COLO829 (cell line): ENCODE data around the gene NSDHL.

Experiments used
- DNase-seq: peaks from one replicate; pipeline ENCODE4 v3.0.0; 2012; ENCODE audit warnings: low spot score

The NSDHL gene

GRCh38 chrX:152844256-152844655, 13.4 kb downstream of the NSDHL start:
- no peak for DNase-seq

DNA sequence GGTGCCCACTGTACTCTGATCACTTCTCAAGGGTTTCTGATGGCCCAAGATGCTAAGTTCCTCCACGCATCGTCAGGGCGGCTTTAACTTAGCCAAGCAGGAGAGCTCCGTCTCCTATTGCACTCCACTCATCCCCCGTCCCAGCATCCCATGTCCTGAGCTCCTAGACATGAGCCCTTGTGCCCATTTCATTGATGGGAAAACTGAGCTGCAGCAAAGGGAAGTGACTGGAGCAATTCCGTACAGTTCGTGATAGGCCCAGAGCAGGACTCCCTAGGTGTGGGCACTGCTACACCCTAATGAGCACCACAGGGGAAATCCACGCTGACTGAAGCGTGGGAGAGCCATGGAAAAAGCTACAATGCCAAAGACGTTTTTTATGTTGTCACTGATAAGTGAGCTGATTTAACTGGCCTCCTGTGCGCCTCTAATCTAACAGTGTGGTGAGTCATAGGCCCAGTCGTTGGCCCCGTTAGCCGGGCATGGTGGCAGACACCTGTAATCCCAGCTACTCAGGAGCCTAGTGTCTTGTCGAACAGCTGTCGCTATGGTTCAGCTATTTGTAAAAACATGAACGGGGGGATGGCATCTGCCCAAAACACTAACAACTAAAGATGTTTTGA, 14.9 kb downstream of the NSDHL start:
- no peak for DNase-seq

DNA sequence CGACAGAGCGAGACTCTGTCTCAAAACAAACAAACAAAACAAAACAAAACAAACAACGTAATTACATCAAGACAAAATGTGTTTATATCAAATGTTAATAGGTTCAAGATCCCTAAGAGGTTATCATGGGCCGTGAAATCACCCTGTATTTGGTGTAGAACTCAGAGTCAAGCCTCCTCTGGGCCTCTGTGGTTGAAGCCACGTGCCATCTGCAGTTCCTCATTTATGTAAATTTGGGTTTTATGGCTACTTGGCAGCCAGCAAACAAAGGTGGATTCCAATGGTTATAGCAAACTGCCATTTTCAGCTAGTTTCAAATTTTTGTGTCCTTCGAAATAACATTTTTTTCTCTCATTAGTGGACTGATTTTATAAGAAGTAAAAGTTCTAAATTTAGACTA, 16.4 kb downstream of the NSDHL start:
- no peak for DNase-seq

DNA sequence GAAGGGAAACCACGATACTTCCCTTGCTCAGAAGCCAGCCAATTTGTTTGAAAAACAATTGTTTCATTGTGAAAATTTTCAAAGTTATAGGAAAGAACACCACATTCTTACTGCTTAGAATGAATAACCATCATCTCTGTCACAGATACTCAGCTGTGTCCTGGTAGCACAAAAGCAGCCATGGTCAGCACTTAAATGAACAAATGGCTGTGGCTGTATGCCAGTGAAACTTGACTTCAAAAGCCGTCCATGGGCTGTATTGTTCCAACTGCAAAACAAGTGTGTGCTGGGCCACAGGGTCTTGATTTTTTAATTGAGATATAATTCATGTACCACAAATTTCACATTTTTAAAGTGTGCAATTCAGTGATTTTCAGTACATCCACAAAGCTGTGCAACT, 19.6 kb downstream of the NSDHL start:
- peak; percentile 6 for DNase-seq

DNA sequence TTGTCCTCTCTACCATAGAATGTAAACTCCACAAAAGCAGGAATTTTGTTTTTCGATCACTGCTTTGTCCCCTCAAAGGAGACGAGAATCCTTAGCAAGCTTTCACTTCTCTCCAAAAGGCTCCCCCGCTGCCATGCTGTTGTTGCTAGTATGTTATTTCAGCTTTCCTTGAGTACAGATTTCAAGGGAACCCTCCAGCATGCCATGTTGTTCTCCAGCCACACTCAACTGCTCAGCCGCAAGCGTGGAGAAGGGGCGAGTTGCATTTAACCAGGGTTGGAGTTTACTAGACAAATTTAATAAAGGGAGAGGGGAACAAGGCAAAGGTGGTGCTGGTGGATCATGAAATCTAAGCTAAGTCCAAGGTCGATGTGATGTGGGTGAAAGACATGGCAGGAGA, 23.1 kb downstream of the NSDHL start:
- DNase-seq, result no peak

DNA sequence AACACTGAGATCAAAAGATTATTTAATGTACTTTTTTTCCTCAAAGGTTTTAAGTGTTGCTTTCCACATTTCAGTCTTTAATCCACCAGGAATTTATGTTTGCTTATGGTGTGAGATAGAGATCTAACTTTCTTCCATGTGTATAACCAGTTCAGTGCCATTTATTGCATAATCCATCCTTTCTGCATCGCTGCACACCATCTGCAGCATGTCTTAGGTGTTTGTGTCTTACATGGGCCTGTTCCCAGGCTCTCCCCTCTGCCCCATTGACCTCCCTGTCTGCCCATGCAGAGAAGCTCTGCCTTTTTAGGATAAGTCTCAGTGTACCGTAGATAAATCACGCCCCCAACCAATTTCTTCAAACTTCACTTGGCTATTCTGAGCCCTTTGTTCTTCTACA, 30.3 kb downstream of the NSDHL start:
- DNase-seq, result no peak

- DNase-seq, result no peak
Observed at GRCh38 chrX:152861826-152862225, 31.0 kb downstream of the NSDHL start.

DNA sequence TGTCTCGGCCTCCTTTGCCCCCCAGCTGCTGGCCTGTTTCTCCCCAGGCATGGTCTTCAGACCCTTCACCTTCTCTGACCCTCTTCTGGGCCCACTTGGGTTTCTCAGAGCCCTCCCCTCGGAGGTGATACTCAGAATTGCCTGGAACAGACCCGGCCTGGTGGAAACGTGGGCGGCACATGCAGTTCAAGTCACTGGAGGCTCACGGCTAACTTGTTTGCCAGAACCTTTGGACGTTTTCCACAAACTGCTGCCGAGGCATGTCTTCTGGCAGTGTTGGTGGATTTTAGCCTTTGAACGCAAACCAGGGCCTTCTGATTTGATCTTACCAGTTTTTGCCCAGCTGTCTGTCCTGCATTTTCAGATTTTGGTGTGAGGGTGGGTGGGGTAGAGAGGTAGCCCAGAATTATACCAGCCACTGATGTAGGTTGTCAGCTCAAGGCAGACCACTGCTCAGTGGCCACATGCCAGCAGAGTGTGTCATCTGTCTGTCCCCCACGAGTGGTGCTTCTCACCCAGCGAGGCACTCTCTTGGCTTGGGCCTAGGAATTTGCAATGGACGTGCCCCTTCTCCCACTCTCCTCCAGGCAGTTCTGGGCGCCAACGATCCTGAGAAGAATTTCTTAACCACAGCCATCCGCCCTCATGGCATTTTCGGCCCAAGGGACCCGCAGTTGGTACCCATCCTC, 34.5 kb downstream of the NSDHL start:
- no peak for DNase-seq

DNA sequence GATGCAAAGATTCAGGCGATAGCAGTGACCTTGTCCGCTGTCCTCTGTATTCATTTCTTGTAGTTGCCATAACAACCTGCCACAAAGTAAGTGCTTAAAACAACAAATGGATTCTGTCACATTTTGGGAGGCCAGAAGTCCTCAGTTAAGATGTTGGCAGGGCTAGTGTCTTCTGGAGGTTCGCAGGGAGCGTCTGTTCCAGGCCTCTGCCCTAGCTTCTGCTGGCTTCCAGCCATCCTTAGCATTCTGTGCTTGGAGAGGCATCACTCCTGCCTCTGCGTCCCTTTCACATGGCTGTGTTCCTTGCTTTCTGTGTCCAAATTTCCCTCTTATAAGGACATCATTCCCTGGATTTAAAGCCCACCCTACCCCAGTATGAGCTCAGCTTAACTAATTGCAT, 35.5 kb downstream of the NSDHL start:
- no peak for DNase-seq

DNA sequence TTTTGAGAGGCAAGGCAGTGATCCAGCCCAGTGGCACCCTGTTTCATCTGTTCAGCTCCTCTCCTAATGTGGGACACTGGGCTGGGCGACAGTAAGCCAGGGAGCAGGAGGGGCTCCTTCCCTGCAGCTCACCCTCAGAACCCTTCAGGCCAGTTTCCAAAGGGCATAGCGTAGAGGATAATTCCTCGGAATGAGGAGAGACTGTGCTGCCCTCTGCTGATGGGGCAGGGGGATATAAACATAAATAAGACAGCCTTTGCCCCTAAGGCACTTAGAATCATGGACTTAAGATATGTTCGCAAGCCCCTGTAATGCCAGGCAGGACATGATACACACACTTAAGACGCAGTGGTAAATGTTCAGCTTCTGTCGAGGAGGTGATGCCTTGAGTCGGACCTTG, 39.1 kb downstream of the NSDHL start:
- no peak for DNase-seq

- DNase-seq, result no peak
Observed at GRCh38 chrX:152871260-152871659, 40.4 kb downstream of the NSDHL start.

DNA sequence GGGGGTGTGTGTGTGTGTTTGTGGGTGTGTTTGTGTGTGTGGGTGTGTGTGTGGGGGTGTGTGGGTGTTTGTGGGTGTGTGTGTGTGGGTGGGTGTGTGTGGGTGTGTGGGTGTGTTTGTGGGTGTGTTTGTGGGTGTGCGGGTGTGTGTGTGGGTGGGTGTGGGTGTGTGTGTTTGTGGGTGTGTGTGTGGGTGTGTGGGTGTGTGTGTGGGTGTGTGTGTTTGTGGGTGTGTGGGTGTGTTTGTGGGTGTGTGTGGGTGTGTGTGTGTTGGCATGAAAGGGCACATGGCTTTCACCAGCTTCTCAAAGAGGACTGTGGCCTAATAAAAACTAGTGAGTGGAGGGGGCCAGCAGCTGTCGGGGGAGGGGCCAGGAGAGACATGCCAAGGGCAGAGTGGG, 41.7 kb downstream of the NSDHL start:
- DNase-seq, result no peak

GRCh38 chrX:152873361-152873760, 42.5 kb downstream of the NSDHL start:
- DNase-seq, result no peak

GRCh38 chrX:152876931-152877840, 46.3 kb downstream of the NSDHL start:
- no peak for DNase-seq

DNA sequence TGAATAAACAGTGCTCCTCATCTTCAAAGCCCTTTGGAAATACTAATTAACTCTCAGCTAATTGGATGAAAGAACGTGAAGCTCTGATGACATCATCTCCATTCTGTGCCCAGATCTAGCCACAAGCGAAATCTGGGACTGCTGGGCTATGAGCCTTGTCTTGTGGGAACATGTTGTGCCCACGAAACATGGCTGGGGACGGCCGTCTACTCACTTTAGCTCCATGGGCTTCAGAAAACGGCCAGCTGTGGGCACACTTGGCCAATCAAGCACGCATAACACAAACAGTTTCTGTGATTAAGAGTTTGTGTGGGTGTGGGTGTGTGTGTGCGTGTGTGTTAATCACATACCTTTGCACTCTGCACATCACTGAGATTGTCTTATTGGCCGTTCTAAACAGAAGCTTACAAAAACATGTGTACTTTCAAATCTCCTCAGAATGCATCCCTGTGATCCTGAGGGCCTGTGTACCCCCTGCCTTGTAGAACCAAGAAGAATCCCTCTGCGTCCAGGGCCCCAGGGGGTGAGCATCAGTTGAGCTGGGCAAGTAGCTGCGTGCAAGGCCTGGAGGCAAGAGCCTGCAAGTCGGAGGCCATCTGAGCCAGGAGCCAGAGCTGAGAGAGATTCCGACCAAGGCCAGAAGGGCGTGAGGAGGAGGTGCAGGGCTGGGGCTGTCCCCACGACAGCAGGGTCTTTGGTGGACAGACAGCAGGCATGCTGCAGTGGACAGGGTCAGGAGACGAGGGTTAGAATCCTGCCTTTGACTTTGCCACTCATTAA, 48.3 kb downstream of the NSDHL start:
- DNase-seq, result no peak

GRCh38 chrX:152881289-152881688, 50.4 kb downstream of the NSDHL start:
- no peak for DNase-seq

DNA sequence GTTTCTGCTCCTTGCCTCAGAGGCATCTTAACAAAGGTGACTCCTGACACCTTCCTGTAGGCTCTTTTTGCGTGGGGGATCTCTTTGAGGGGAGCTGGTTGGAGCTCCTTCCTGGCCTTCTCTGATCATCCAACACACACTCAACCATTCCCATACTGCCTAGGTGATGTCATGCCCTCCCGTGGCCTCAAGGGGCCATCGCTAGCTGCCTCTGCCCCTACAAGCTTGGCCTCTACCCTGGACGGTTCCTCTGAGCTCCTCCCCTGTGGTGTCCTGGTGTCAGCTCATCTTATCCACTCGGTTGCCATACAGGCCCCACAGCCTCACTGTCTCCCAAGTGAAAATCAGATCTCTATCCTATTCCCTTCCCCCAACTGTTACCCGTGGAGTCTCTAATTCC, 53.3 kb downstream of the NSDHL start:
- DNase-seq, result no peak

DNA sequence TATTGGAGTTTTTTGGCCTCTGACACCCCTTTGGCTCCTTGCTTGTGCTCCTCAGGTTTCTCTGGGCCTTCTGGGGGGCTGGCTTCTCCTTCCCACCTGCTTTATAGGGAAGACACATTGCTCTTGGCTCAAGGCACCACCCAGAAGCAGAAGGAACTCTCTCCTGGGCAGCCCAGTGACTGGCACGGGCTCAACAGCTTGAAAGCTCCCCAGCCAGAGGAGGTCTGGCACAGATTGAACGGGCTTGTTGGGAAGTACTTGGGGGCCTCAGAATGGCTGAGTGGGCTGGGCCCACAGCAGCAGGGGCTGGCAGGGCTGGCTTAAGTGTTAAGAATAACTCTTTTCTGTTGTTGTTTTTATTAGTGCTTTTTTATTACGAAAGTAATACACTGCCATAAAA, 55.9 kb downstream of the NSDHL start:
- DNase-seq, result no peak

GRCh38 chrX:152892499-152892898, 61.6 kb downstream of the NSDHL start:
- no peak for DNase-seq

- DNase-seq, result no peak
Observed at GRCh38 chrX:152892999-152893891, 62.4 kb downstream of the NSDHL start.

GRCh38 chrX:152893980-152894610, 63.2 kb downstream of the NSDHL start:
- DNase-seq, result no peak
